SU-DHL-6 (cell line): Measurements from ENCODE around the gene FMN1.

Source experiments
- CTCF ChIP-seq: fragments of 200-600 bp; sonication (generic); IDR thresholded peaks from one replicate; pipeline ENCODE4 v1.5.1; 2017; ENCODE audit warnings: antibody characterized with exemption, mild to moderate bottlenecking, low read length, moderate library complexity; ENCODE audit not compliant: insufficient read depth, poor library complexity, severe bottlenecking
- EZH2phosphoT487 ChIP-seq: fragments of 200-600 bp; sonication (generic), shearing (Covaris generic); conservative IDR thresholded peaks from 2 replicates; pipeline ENCODE4 v1.6.1; 2018; ENCODE audit warnings: mild to moderate bottlenecking, antibody characterized with exemption, low read length, moderate library complexity, mixed read lengths

- no peak for TF ChIP-seq CTCF
- TF ChIP-seq EZH2phosphoT487: no peak
These were observed 369.3 kb downstream of the FMN1 start for GRCh38 chr15:32825219-32825618.
